Astrocyte (in vitro differentiated cells and primary cell): ENCODE measurements around the gene AMMECR1. TPM values are rescaled to one million over a fixed set of nuclear protein-coding genes. Genes with fewer than 3 reads are reported as not detected.

ENCODE experiments used
- DNase-seq: peaks from one replicate; pipeline ENCODE4 v3.0.0-alpha.2; 2010; ENCODE audit warnings: low read depth
- FAIRE-seq: peaks from 2 replicates; lab custom pipeline; 2011; peaks lifted over from hg19 to GRCh38; lab: Jason Lieb, UNC
- H2AFZ ChIP-seq: 2 replicates; pipeline ENCODE4 v1.6.0; 2012; ENCODE audit warnings: low read depth, low read length, inconsistent platforms
- H3K27ac ChIP-seq: 2 replicates; pipeline ENCODE4 v1.5.1; 2011; ENCODE audit warnings: low read depth, low read length, inconsistent platforms
- H3K27me3 ChIP-seq: 2 replicates; pipeline ENCODE4 v1.6.0; 2011; ENCODE audit warnings: low read length, inconsistent platforms; ENCODE audit not compliant: insufficient read depth
- H3K36me3 ChIP-seq: 2 replicates; pipeline ENCODE4 v1.5.1; 2011; ENCODE audit warnings: low read length, inconsistent platforms; ENCODE audit not compliant: insufficient read depth
- H3K4me1 ChIP-seq: 2 replicates; pipeline ENCODE4 v1.5.1; 2011; ENCODE audit warnings: low read length, inconsistent platforms; ENCODE audit not compliant: insufficient read depth
- H3K4me2 ChIP-seq: 2 replicates; pipeline ENCODE4 v1.6.0; 2012; ENCODE audit warnings: low read length, inconsistent platforms
- H3K4me3 ChIP-seq: 2 replicates; pipeline ENCODE4 v1.5.1; 2011; ENCODE audit warnings: low read depth, mild to moderate bottlenecking, low read length, inconsistent platforms; ENCODE audit not compliant: insufficient read depth
- H3K79me2 ChIP-seq: 2 replicates; pipeline ENCODE4 v1.6.0; 2012; ENCODE audit warnings: mild to moderate bottlenecking, low read length, inconsistent platforms; ENCODE audit not compliant: insufficient read depth
- H3K9ac ChIP-seq: 2 replicates; pipeline ENCODE4 v1.6.0; 2012; ENCODE audit warnings: mild to moderate bottlenecking, low read length, inconsistent platforms
- H3K9me3 ChIP-seq: 2 replicates; pipeline ENCODE4 v1.5.1; 2012; ENCODE audit warnings: low read depth, mild to moderate bottlenecking, low read length, inconsistent platforms; ENCODE audit not compliant: insufficient read depth
- H4K20me1 ChIP-seq: 2 replicates; pipeline ENCODE4 v1.6.0; 2012; ENCODE audit warnings: low read length, inconsistent platforms; ENCODE audit not compliant: insufficient read depth
- H3K27ac Mint-ChIP-seq: one replicate; pipeline ENCODE4 v1.8.0; 2021; ENCODE audit warnings: mild to moderate bottlenecking, mixed read lengths; ENCODE audit not compliant: unreplicated experiment
- H3K27me3 Mint-ChIP-seq: one replicate; pipeline ENCODE4 v1.8.0; 2021; ENCODE audit warnings: low read depth, mixed read lengths; ENCODE audit not compliant: unreplicated experiment
- H3K36me3 Mint-ChIP-seq: one replicate; pipeline ENCODE4 v1.8.0; 2021; ENCODE audit warnings: low read depth, mixed read lengths; ENCODE audit not compliant: unreplicated experiment
- H3K4me1 Mint-ChIP-seq: one replicate; pipeline ENCODE4 v1.8.0; 2021; ENCODE audit warnings: low read depth, mixed read lengths; ENCODE audit not compliant: unreplicated experiment
- H3K4me3 Mint-ChIP-seq: one replicate; pipeline ENCODE4 v1.8.0; 2021; ENCODE audit warnings: mild to moderate bottlenecking, moderate library complexity, mixed read lengths; ENCODE audit not compliant: unreplicated experiment
- H3K9me3 Mint-ChIP-seq: one replicate; pipeline ENCODE4 v1.8.0; 2021; ENCODE audit warnings: mild to moderate bottlenecking, mixed read lengths; ENCODE audit not compliant: unreplicated experiment
- EZH2 ChIP-seq: IDR thresholded peaks from 2 replicates; pipeline ENCODE4 v1.6.1; 2012; ENCODE audit warnings: mild to moderate bottlenecking, low read length, inconsistent platforms; ENCODE audit not compliant: insufficient read depth
- total RNA-seq: library from RNA; stranded (reverse); gene quantifications from 2 replicates; pipeline ENCODE4 v1.2.1, GENCODE V29; 2021
- TF ChIP-seq, protein P1 (sequence below): IDR thresholded peaks from 2 replicates; pipeline ENCODE4 v1.5.1; 2011; ENCODE audit warnings: low read depth, mild to moderate bottlenecking, inconsistent platforms, low read length, moderate library complexity; ENCODE audit not compliant: insufficient read depth

Gene AMMECR1
- total RNA-seq, 1 donor from 2014 or later, result 16.0 TPM

DNA sequence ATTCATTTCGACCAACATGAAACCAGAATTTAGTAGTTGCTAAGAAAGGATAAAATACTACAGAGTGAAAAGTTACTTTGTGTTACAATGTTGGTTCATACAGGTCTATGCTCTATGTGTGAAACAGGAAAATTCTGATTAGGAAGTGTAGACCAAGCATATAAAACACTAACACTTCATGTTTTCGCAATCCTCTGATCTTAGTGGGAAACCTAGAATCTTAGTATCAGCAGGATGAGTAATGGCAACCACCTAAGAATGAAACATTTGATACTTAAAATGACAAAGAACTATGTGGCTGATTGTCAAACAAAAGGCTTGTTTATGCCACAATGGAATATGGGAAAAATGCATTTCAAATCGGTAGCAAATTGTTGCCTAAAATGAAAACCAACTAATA lies 116.1 kb downstream of the AMMECR1 start:
- H3K4me1 ChIP-seq, result peaks cover 7% of the 10 kb centered on the region
- Mint-ChIP-seq H3K27ac (no peak overlapping the region), H3K9me3 (no peaks in the 10 kb centered on the region), H3K4me3 (no peak overlapping the region), H3K27me3 (no peaks in the 10 kb centered on the region), H3K36me3 (no peaks in the 10 kb centered on the region), H3K4me1 (peaks cover 10% of the 10 kb centered on the region)
- no peak for DNase-seq
- no peaks in the 10 kb centered on the region for H4K20me1 ChIP-seq
- TF ChIP-seq, protein P1, sequence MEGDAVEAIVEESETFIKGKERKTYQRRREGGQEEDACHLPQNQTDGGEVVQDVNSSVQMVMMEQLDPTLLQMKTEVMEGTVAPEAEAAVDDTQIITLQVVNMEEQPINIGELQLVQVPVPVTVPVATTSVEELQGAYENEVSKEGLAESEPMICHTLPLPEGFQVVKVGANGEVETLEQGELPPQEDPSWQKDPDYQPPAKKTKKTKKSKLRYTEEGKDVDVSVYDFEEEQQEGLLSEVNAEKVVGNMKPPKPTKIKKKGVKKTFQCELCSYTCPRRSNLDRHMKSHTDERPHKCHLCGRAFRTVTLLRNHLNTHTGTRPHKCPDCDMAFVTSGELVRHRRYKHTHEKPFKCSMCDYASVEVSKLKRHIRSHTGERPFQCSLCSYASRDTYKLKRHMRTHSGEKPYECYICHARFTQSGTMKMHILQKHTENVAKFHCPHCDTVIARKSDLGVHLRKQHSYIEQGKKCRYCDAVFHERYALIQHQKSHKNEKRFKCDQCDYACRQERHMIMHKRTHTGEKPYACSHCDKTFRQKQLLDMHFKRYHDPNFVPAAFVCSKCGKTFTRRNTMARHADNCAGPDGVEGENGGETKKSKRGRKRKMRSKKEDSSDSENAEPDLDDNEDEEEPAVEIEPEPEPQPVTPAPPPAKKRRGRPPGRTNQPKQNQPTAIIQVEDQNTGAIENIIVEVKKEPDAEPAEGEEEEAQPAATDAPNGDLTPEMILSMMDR, result no peak
- TF ChIP-seq EZH2, result no peak
- H3K4me2 ChIP-seq, result no peak overlapping the region
- H3K27ac ChIP-seq, result no peak overlapping the region
- no peak overlapping the region for H3K4me3 ChIP-seq
- no peak overlapping the region for H3K9ac ChIP-seq
- no peak overlapping the region for H2AFZ ChIP-seq
- peaks cover 6% of the 10 kb centered on the region for H3K36me3 ChIP-seq
- no peaks in the 10 kb centered on the region for H3K79me2 ChIP-seq
- FAIRE-seq, result no peak
- H3K27me3 ChIP-seq, result no peaks in the 10 kb centered on the region
- H3K9me3 ChIP-seq, result no peaks in the 10 kb centered on the region

DNA sequence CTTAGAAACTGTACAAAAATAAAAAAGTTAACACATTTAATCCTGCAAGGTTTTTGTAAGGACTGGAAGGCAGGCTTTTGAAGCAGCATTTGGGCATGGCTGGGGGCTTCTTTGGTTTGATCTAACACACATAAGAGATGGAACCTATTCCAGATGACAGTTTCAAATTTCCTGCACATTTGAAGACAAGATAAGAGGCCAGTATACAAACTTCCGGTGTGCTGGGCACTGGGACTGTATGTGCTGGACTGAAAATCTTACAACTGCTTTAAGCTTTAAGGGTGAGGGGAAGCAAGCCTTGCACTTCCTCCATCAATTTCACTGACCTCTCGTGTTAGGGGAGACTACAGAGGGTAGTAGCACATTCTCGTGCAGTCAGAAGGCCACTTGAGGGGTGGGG lies 122.9 kb downstream of the AMMECR1 start:
- DNase-seq (no peak), FAIRE-seq (no peak)
- Mint-ChIP-seq H3K27me3 (no peaks in the 10 kb centered on the region), H3K9me3 (no peaks in the 10 kb centered on the region), H3K4me3 (no peak overlapping the region), H3K4me1 (no peaks in the 10 kb centered on the region), H3K36me3 (no peaks in the 10 kb centered on the region), H3K27ac (no peak overlapping the region)
- Histone ChIP-seq H3K4me3 (no peak overlapping the region), H3K9me3 (no peaks in the 10 kb centered on the region), H3K9ac (no peak overlapping the region), H2AFZ (no peak overlapping the region), H3K27ac (no peak overlapping the region), H3K79me2 (no peaks in the 10 kb centered on the region), H3K4me1 (no peaks in the 10 kb centered on the region), H3K27me3 (no peaks in the 10 kb centered on the region), H3K36me3 (no peaks in the 10 kb centered on the region), H3K4me2 (no peak overlapping the region), H4K20me1 (no peaks in the 10 kb centered on the region)
- TF ChIP-seq, protein P1, result no peak
- no peak for TF ChIP-seq EZH2

DNA sequence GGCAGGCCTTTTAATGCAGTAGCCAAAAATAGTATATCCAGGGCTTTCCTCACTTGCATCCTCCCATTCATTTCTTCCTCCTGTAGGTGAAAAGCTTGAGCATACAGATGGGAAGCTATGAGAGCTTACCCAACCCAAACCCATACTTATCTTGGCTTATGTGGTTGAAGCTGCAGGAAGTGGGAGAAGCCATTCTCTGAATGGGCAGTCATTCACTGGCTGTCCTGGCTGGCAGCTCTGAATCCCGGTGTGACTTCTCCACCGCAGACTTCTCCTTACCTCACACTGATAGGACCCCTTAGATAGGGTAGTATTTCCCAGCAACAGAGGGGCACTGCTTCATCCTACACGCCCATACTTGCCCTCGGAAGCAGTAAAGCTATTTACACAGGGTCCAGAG lies 125.4 kb downstream of the AMMECR1 start:
- no peak for FAIRE-seq
- Mint-ChIP-seq H3K36me3 (peaks cover 1% of the 10 kb centered on the region), H3K27ac (no peak overlapping the region)

More for the DNA sequence above, 125.4 kb downstream of the AMMECR1 start:
- no peaks in the 10 kb centered on the region for H3K27me3 Mint-ChIP-seq
- no peak overlapping the region for H2AFZ ChIP-seq
- H3K9me3 Mint-ChIP-seq, result no peaks in the 10 kb centered on the region
- H3K4me3 Mint-ChIP-seq, result no peak overlapping the region
- no peaks in the 10 kb centered on the region for H3K79me2 ChIP-seq
- no peak overlapping the region for H3K27ac ChIP-seq
- H3K27me3 ChIP-seq, result no peaks in the 10 kb centered on the region
- no peaks in the 10 kb centered on the region for H3K4me1 ChIP-seq
- H3K36me3 ChIP-seq, result no peaks in the 10 kb centered on the region
- H3K4me2 ChIP-seq, result no peak overlapping the region
- H3K4me1 Mint-ChIP-seq, result peaks cover 5% of the 10 kb centered on the region
- H4K20me1 ChIP-seq, result no peaks in the 10 kb centered on the region
- TF ChIP-seq, protein P1, result no peak
- DNase-seq, result peak; percentile 44
- no peaks in the 10 kb centered on the region for H3K9me3 ChIP-seq
- H3K4me3 ChIP-seq, result no peak overlapping the region
- no peak overlapping the region for H3K9ac ChIP-seq
